NCI-H69 (cell line): ENCODE data around the gene ADSS1.

Experiments used
- DNase-seq: peaks from one replicate; lab custom pipeline; 2025; lab: John Stamatoyannopoulos, UW

ADSS1 gene

GRCh38 chr14:104751539-104752422, 27.8 kb downstream of the ADSS1 start:
- DNase-seq = no peak

GRCh38 chr14:104752423-104752734, 28.4 kb downstream of the ADSS1 start:
- no peak for DNase-seq

DNA sequence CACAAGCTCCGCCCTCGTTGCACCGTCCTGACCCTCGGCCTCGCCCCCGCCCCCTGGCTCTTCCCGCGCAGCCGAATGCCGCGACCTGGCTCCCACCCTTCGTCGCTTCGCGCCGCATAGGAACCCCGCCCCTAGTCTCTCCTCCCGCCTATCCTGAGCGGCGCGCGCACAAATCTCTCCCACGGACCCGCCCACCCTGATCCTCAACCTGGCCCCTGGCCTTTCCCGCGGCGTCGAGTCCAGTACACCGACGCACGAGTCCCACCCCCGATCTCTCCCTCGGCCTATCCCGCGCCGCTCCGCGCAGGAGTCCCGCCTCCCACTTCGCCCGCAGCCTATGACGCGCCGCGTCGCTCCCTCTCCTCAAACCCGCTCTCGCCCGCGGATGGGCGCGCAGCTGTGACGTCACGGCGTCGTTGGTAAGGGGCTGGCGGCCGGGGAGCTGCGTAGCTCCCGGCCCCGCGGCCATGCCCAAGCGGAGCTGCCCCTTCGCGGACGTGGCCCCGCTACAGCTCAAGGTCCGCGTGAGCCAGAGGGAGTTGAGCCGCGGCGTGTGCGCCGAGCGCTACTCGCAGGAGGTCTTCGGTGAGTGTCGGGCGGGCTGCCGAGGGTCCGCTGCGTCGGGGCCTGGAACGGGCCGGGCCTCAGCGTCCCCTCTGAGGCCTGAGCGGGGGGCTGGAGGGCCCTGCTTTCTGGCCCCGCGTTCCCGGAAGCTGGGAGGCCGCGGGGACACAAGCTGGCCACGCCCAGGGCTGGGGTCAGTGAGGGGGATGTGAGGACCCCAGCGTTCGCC, 28.9 kb downstream of the ADSS1 start, which contains the start of gene SIVA1:
SIVA1 (plus strand) TSS at position 413 of the 793 bp plus-strand sequence; CDS start at position 468, 55 bp downstream.
- peak; percentile 100 for DNase-seq

DNA sequence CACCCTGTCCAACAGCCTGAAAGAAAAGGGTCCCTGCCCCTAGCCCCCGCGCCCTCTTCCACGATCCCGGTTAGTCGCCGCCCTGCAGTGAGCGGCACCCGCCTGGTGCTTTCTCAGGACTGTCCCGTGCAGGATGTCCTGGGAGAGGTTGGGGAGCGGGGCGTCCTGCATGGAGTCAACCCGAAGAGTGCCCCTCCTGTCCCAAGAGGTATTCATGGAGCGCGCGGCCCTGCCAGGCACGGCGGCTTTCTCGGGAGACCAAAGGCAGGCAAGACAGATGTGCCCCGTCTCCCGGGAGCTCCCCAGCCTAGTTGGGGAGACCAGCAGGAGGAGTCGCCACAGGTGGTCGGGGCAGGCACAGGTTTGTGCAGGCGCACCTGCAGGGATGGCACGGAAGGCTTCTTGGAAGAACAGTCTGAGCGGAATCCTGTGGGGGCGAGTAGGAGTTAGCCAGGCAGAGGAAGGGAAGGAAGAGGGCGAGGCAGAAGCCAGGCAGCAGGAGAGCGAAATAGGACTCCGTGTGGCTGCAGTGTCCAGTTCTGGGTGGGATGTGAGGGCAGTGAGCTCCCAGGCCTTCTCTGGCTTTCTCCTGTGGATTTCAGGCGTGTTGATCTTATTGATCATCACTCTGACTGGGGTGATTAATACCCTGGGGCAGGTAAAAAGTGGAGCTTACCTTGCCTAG, 29.6 kb downstream of the ADSS1 start:
- DNase-seq = peak; percentile 62

DNA sequence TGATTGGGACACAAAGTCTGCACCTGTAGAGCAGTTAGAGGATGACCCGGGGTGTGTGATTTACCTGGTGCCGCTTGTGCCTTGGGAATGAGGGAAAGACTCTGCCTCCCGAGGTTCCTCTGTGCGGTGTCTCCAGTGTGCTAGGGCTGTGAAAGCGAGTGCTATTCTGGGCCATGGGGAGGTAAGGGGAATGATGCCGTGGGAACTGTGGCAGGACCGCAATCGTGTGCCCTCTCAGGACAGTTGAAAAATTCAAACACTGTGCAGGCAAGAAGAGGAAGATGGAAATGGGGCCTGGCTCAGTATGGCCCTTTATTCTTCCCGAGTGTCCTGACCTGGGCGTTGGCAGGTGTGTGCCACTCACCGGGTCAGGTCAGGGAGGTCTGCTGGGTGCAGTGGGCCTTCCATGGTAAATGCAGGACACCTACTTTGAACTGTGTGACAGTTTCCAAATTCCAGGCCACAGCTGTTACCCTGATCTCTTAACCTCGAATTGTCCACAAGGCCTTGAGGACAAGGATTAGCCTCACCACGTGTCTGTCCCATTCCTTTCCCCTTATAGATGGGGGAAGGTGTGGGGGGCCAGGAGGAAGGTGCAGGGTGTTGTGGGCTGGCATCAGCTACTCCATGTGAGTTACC, 30.3 kb downstream of the ADSS1 start:
- no peak for DNase-seq

DNA sequence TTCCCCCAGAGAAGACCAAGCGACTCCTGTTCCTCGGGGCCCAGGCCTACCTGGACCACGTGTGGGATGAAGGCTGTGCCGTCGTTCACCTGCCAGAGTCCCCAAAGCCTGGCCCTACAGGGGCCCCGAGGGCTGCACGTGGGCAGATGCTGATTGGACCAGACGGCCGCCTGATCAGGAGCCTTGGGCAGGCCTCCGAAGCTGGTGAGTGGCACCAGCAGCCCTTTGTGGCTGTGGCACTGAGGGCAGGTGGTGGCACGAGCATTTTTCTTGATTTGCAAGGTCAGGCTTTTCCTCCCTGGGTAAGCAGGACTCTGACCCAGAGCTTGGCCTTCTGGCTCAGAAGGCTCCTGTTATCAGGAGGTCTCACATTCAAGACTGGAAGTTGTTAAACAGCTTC, 31.6 kb downstream of the ADSS1 start:
- DNase-seq = no peak

DNA sequence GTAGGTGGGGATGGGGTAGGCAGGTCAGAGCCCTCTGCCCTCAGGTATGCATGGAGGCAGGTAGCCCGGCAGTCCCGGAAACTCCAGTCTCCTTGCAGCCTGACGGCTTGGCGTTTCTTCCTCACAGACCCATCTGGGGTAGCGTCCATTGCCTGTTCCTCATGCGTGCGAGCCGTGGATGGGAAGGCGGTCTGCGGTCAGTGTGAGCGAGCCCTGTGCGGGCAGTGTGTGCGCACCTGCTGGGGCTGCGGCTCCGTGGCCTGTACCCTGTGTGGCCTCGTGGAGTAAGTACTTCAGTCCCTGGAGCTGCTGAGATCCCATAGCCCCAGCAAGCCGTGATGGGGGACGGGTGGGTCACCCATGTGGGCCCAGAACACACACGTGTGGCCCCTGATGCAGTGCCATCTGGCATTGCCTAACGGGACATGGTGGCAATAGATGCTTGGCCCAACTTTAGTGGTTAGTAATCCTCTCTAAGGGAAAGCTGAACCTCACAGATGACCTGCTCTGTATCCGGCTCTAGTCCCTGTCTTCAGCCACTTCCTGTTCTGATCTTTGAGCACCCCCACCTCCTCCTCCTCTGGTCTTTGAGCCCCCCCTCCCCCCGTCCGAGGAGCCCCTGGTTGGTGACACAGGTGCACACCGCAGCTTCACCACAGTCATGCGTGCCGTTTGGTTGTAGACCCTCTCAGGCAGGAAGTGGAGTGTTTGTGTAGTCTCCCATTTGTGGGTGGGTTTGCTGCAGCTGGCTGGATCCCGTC, 32.6 kb downstream of the ADSS1 start:
- no peak for DNase-seq

GRCh38 chr14:104757238-104757585, 33.2 kb downstream of the ADSS1 start:
- DNase-seq = no peak

DNA sequence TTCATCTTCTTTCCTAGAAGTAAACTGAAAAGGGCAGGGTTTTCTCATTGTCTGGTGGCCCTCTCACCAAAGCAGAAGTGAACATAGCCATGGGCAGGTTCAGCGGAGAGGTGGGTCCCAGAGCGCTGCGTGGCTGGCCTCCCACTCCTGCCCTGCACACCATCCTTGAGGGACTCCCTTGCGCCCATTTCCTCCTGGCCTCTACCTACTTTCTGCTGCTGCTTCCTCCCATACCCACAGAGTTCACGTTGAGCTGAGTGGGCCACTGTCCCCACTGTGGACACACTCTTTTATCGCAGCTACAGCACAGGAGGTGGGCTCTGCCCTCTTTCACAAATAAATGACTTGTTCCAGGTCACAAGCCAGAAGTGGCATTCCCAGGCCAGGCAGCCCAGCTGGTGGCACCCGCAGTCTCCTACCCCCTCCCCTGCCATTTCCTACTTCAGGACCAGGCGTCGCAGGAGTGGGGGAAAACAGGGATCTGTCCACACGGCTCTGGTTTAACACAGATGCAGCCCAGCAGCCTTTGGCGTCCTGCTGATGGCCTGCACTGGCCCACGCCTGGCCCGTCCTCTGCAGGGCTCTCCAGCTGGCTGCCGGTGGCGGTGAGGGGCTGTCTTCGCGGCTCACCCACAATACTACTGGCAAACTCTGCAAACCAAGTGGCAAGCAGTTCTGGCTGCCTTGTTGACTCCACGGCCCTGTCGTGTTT, 33.8 kb downstream of the ADSS1 start:
- DNase-seq = no peak

DNA sequence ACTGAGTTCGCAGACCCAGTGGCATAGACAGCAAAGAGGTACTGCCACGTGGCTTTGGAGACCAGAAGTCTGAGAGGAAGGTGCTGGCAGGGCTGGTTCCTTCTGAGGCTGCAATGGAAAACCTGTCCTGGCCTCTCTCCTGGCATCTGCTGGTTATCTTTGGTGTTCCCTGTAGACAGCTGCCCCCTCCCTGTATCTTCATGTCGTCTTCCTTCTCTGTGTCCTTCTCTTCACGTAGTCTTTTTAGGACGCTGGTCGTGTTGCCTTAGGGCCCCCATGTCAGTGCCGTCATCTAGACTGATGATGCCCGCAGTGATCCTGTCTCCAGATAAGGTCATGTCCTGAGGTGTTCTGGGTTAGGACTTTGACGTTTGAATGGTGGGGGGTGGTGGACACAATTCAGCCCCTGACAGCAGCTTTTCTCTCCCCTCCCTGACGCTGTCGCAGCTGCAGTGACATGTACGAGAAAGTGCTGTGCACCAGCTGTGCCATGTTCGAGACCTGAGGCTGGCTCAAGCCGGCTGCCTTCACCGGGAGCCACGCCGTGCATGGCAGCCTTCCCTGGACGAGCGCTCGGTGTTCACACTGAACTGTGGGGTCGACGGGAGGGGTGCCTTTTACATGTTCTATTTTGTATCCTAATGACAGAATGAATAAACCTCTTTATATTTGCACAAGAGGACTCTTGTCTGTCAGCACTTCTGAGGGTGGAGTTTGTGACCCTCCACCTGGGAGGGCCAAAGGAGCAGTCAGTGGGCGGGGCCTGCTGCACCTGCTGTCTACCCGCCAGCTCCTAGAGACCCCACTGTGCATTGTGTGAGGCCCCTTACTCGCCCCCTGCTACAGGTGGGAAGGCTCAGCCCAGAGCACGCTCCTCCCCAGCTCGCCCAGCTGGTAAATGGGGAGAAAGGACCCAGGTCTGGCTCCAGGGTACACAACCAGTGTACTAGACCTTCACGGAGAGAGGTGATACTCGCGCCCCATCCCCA, 35.2 kb downstream of the ADSS1 start:
- DNase-seq = peak; percentile 20

- DNase-seq = no peak
Observed at GRCh38 chr14:104765517-104765916, 41.5 kb downstream of the ADSS1 start.

DNA sequence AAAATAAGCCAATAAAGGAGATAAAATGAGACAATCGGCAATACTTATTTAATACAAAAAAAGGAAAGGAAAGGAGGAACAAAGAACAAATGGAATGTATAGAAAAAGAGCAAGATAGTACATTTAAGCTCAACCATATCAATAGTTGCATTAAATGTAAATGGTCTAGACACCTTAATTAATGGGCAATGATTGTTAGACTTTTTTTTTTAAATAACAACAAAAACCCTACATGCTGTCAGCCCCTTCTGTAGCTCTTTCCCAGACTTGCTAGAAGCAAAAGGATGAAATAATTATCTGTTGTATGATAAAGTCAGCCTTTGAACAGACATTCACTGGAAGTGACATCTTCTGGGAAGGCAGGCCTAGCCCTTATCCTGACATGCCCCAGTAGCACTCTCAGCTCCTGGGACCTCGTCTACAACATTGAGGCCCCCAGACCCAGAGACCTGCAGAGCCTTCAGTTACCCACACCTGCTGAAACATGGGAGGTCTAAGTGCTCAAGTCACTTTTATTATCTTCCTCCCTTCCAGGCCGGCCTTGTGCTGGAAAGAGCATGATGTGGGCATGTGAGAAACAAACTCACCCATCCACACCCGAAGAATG, 42.3 kb downstream of the ADSS1 start:
- no peak for DNase-seq

- DNase-seq = no peak
Observed at GRCh38 chr14:104766863-104767633, 43.0 kb downstream of the ADSS1 start.

DNA sequence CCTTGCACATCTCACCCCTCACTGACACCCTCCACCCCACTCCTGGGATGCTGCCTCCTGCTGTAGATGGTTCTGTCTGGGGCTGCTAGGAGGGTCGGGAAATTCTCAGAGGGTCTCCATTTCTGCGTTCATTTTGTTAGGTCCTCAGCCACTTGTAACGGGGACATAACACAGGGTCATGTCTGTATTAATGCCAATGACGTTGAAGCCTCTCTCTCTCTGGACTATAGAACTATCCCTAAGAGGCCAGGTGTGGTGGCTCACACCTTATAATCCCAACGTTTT, 43.5 kb downstream of the ADSS1 start:
- no peak for DNase-seq

DNA sequence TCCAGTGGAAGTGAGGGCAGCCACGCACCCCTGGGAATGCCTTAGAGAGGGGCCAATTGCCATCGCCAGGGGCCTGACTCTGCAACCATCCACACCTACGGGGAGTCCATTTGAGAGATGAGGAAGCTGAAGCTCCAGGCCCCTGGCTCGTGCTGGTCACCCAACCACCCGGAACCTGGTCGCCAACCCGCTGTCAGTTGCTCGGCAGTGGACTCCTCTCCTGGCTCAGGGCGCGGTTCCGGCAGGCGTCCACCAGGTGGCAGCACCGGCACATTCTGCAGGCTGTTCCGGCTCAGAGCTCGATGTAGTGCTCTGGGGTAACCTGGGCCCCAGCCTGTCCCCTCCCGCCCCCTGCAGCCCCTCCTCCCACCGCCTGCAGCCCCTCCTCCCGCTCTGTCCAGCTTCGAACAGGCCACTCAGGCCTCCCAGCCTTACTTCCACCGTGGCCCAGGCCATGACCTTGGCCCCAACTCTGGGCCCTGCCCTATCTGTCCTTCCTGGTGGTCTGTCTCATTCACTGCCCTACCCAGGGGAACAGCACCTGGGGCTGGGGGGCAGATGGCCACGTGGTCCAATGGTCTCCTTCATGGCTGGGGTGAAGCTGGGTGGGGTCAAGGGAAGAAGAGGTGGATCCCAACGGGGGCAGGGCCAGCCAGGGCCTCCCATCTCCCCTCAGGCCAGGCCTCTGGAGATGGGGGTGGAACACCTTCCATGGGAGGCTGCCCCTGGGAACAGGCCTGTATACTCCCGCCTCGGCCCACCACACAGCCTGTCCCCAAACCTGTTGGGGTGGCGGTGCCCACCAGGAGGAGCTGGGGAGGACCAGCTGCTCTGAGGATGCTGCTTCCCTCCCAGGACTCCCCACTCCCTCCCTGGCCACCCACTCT, 44.7 kb downstream of the ADSS1 start:
- peak; percentile 83 for DNase-seq

DNA sequence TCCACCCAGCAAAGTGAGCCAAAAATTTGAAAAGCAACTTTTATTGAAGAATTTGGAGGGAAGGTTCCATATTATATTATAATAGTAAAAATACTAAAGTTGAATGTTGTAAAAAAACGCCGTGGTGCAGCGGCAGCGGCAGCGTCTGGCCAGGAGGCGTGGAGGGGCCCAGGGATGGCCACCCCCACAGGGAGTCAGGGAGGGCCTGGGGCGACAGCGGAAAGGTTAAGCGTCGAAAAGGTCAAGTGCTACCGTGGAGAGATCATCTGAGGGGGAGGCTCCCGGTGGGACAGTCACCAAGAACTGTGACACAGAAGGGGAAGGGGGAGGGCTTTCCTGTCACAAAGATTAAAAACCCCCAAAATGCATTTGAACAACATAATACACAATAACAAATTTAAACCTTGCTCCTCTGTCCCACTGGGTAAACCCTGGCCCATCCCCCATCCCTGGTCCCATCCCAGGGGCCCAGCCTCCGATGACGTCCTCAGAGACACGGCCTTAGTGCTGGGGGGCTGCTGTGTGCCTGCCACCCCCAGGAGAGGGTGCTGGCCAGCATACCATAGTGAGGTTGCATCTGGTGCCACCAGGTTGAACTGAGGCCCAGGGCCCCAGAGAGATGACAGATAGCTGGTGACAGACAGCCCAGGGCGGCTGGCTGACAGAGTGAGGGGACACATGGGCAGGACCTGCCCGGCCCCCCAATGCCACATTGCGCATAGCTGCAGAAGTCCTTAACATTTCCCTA, 45.5 kb downstream of the ADSS1 start:
- no peak for DNase-seq

- no peak for DNase-seq
Observed at GRCh38 chr14:104770072-104770579, 46.1 kb downstream of the ADSS1 start.
